ENCODE measurements around the gene PIGM.

DNA sequence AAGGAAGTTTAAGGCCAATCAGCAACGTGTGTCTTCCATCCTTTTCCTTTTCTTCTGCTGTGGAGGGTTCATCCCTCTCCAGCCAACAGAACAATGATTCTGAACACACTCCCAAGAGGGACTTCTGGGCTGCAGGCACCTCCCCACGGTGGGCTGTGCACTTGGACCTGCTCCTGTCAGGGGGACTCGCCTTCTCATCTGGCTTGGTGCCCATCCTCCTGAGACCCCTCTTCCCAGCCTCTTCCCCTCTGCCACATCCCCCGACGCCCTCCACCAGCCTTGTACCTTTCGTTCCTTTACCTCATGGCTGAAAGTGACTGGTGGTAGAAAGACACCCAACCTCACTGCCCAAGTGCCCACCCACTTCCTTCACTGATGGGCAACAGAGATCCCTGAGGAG, 51.7 kb downstream of the PIGM start:
- TF ChIP-seq, protein P1, sequence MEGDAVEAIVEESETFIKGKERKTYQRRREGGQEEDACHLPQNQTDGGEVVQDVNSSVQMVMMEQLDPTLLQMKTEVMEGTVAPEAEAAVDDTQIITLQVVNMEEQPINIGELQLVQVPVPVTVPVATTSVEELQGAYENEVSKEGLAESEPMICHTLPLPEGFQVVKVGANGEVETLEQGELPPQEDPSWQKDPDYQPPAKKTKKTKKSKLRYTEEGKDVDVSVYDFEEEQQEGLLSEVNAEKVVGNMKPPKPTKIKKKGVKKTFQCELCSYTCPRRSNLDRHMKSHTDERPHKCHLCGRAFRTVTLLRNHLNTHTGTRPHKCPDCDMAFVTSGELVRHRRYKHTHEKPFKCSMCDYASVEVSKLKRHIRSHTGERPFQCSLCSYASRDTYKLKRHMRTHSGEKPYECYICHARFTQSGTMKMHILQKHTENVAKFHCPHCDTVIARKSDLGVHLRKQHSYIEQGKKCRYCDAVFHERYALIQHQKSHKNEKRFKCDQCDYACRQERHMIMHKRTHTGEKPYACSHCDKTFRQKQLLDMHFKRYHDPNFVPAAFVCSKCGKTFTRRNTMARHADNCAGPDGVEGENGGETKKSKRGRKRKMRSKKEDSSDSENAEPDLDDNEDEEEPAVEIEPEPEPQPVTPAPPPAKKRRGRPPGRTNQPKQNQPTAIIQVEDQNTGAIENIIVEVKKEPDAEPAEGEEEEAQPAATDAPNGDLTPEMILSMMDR (conservative IDR thresholded peaks at IDR 0.05) = no peak
- TF ChIP-seq ZFX (IDR thresholded peaks at IDR 0.05) = no peak

All from C4-2B (cell line).